Right atrium auricular region (tissue), 2 donors: Measurements from ENCODE around the gene NPHP3. TPM values are rescaled to one million over a fixed set of nuclear protein-coding genes. Genes with fewer than 3 reads are reported as not detected.

ENCODE experiments used
- DNase-seq: peaks from one replicate; pipeline ENCODE4 v3.0.0-alpha.2; 2019; ENCODE audit warnings: low spot score
- H3K27ac ChIP-seq, 2 donors: fragments of 200-600 bp; sonication (generic); 1 replicate in 1 of 2; 2 replicates in 1 of 2; pipeline ENCODE4 v1.5.1; 2016 to 2019
- H3K27me3 ChIP-seq, 2 donors: fragments of 200-600 bp; sonication (generic); one replicate each; pipeline versions ENCODE4 v1.5.1 to v1.6.0; 2017 to 2019
- H3K36me3 ChIP-seq: fragments of 200-600 bp; sonication (generic); one replicate; pipeline ENCODE4 v1.5.1; 2016
- H3K4me1 ChIP-seq, 2 donors: fragments of 200-600 bp; sonication (generic); one replicate each; pipeline versions ENCODE4 v1.5.1 to v1.6.0; 2017 to 2019
- H3K4me3 ChIP-seq, 2 donors: fragments of 200-600 bp; sonication (generic); 1 replicate in 1 of 2; 2 replicates in 1 of 2; pipeline ENCODE4 v1.5.1; 2017 to 2019; ENCODE audit warnings: mild to moderate bottlenecking in 1 of 2, moderate library complexity in 1 of 2
- H3K9me3 ChIP-seq, 2 donors: fragments of 200-600 bp; sonication (generic); one replicate each; pipeline ENCODE4 v1.5.1; 2019
- CTCF ChIP-seq, 2 donors: fragments of 200-600 bp; sonication (generic); IDR thresholded peaks; one replicate each; pipeline ENCODE4 v1.5.1; 2019; ENCODE audit warnings: antibody characterized with exemption in 2 of 2
- total RNA-seq, 2 donors: library from RNA; depleted of rRNA; stranded (reverse); fragments of >200 nt; gene quantifications; one replicate each; pipeline ENCODE4 v1.1.0, GENCODE V29; 2016

The NPHP3 gene
- total RNA-seq, 2 donors from 2014 or later: 12.2 to 15.3 TPM

- DNase-seq: no peak
- Histone ChIP-seq H3K4me1 (no peaks in the 10 kb centered on the region), H3K36me3 (peaks cover 66% of the 10 kb centered on the region), H3K4me3 (no peak overlapping the region), H3K9me3 (no peaks in the 10 kb centered on the region), H3K27ac (no peak overlapping the region), H3K27me3 (no peaks in the 10 kb centered on the region)
- no peak for TF ChIP-seq CTCF (IDR thresholded peaks at IDR 0.05)
These were observed 40.0 kb downstream of the NPHP3 start for GRCh38 chr3:132682201-132682600.

- no peak for TF ChIP-seq CTCF (IDR thresholded peaks at IDR 0.05)
- Histone ChIP-seq H3K4me1 (no peaks in the 10 kb centered on the region), H3K9me3 (no peaks in the 10 kb centered on the region), H3K27me3 (no peaks in the 10 kb centered on the region), H3K4me3 (no peak overlapping the region), H3K27ac (no peak overlapping the region), H3K36me3 (peaks cover 74% of the 10 kb centered on the region)
- no peak for DNase-seq
These were observed 40.8 kb downstream of the NPHP3 start for GRCh38 chr3:132681421-132681820.

- no peaks in the 10 kb centered on the region for H3K9me3 ChIP-seq
- no peak overlapping the region for H3K27ac ChIP-seq
- no peak for DNase-seq
- TF ChIP-seq CTCF (IDR thresholded peaks at IDR 0.05): no peak
- no peaks in the 10 kb centered on the region for H3K4me1 ChIP-seq
- peaks cover 62% of the 10 kb centered on the region for H3K36me3 ChIP-seq
- H3K27me3 ChIP-seq: no peaks in the 10 kb centered on the region
- no peak overlapping the region for H3K4me3 ChIP-seq
These were observed 42.3 kb downstream of the NPHP3 start for GRCh38 chr3:132679911-132680310.

- H3K27ac ChIP-seq: no peak overlapping the region
- H3K36me3 ChIP-seq: peaks cover 63% of the 10 kb centered on the region
- no peaks in the 10 kb centered on the region for H3K27me3 ChIP-seq
- H3K4me1 ChIP-seq: no peaks in the 10 kb centered on the region
- TF ChIP-seq CTCF (IDR thresholded peaks at IDR 0.05): no peak
- no peaks in the 10 kb centered on the region for H3K9me3 ChIP-seq
- no peak overlapping the region for H3K4me3 ChIP-seq
- DNase-seq: no peak
These were observed 46.8 kb downstream of the NPHP3 start for GRCh38 chr3:132675408-132675807.

- DNase-seq: no peak
- no peak for TF ChIP-seq CTCF (IDR thresholded peaks at IDR 0.05)
- H3K9me3 ChIP-seq: no peaks in the 10 kb centered on the region
- no peak overlapping the region for H3K4me3 ChIP-seq
- no peaks in the 10 kb centered on the region for H3K27me3 ChIP-seq
- no peak overlapping the region for H3K27ac ChIP-seq
- peaks cover 40% of the 10 kb centered on the region for H3K36me3 ChIP-seq
- peaks cover 0 to 36% of the 10 kb centered on the region in 2 donors for H3K4me1 ChIP-seq
These were observed 52.9 kb downstream of the NPHP3 start for GRCh38 chr3:132669256-132669777.

- TF ChIP-seq CTCF (IDR thresholded peaks at IDR 0.05): no peak
- Histone ChIP-seq H3K4me1 (peaks cover 0 to 62% of the 10 kb centered on the region in 2 donors), H3K36me3 (peaks cover 6% of the 10 kb centered on the region), H3K9me3 (no peaks in the 10 kb centered on the region), H3K27me3 (no peaks in the 10 kb centered on the region), H3K27ac (no peak overlapping the region), H3K4me3 (no peak overlapping the region)
- no peak for DNase-seq
These were observed 56.9 kb downstream of the NPHP3 start for GRCh38 chr3:132665230-132665745.
